Liver (tissue), 9 donors: ENCODE data around the gene MYO1F. TPM values are rescaled to one million over a fixed set of nuclear protein-coding genes. Genes with fewer than 3 reads are reported as not detected.
A peak's percentile ranks its signal among the peaks of the same experiment; 100 is the strongest.

Experiments
- DNase-seq: peaks from one replicate; pipeline ENCODE4 v3.0.0-alpha.2; 2017; ENCODE audit warnings: low spot score
- H3K27ac ChIP-seq, 2 donors: one replicate each; pipeline ENCODE4 v1.7.0; 2013; ENCODE audit warnings: inconsistent platforms in 2 of 2, low read length in 2 of 2, control low read depth in 1 of 2, low read depth in 1 of 2, mild to moderate bottlenecking in 1 of 2
- H3K27me3 ChIP-seq, 4 donors: one replicate each; pipeline versions ENCODE4 v1.6.1 to v1.7.0; 2013; ENCODE audit warnings: low read length in 3 of 4, inconsistent platforms in 1 of 4, mild to moderate bottlenecking in 1 of 4, moderate library complexity in 1 of 4; ENCODE audit not compliant: control insufficient read depth in 4 of 4, insufficient read depth in 4 of 4
- H3K36me3 ChIP-seq, 4 donors: one replicate each; pipeline versions ENCODE4 v1.6.1 to v1.7.0; 2013; ENCODE audit warnings: low read length in 3 of 4, mild to moderate bottlenecking in 3 of 4, low read depth in 1 of 4, moderate library complexity in 1 of 4; ENCODE audit not compliant: control insufficient read depth in 4 of 4, insufficient read depth in 3 of 4
- H3K4me1 ChIP-seq, 4 donors: one replicate each; pipeline versions ENCODE4 v1.6.1 to v1.7.0; 2013; ENCODE audit warnings: low read length in 3 of 4, mild to moderate bottlenecking in 3 of 4, moderate library complexity in 1 of 4; ENCODE audit not compliant: control insufficient read depth in 4 of 4, insufficient read depth in 4 of 4
- H3K4me3 ChIP-seq, 3 donors: one replicate each; pipeline versions ENCODE4 v1.6.1 to v1.7.0; 2013; ENCODE audit warnings: low read length in 3 of 3, control low read depth in 1 of 3, low read depth in 1 of 3, mild to moderate bottlenecking in 1 of 3
- H3K9ac ChIP-seq, 2 donors: one replicate each; pipeline ENCODE4 v1.7.0; 2013; ENCODE audit warnings: low read length in 2 of 2, mild to moderate bottlenecking in 2 of 2, moderate library complexity in 2 of 2, control low read depth in 1 of 2, low read depth in 1 of 2
- H3K9me3 ChIP-seq, 4 donors: one replicate each; pipeline versions ENCODE4 v1.6.1 to v1.7.0; 2013; ENCODE audit warnings: low read length in 3 of 4; ENCODE audit not compliant: control insufficient read depth in 4 of 4
- FOXA2 ChIP-seq: IDR thresholded peaks from 2 replicates; pipeline ENCODE4 v1.6.1; 2016; ENCODE audit warnings: antibody characterized with exemption
- GABPA ChIP-seq, 2 donors: IDR thresholded peaks in 1 of 2; conservative IDR thresholded peaks in 1 of 2; 2 replicates each; pipeline ENCODE4 v1.6.1; 2016; ENCODE audit warnings: antibody characterized with exemption in 2 of 2, mild to moderate bottlenecking in 1 of 2, moderate library complexity in 1 of 2
- HNF4A ChIP-seq, 2 donors: conservative IDR thresholded peaks; 2 replicates each; pipeline ENCODE4 v1.6.1; 2016; ENCODE audit warnings: antibody characterized with exemption in 2 of 2, mild to moderate bottlenecking in 2 of 2
- JUND ChIP-seq, 2 donors: IDR thresholded peaks; 2 replicates each; pipeline ENCODE4 v1.6.1; 2016; ENCODE audit warnings: antibody characterized with exemption in 2 of 2
- NR2F2 ChIP-seq: IDR thresholded peaks from 2 replicates; pipeline ENCODE4 v1.6.1; 2016; ENCODE audit warnings: antibody characterized with exemption
- RAD21 ChIP-seq, 2 donors: IDR thresholded peaks; 2 replicates each; pipeline ENCODE4 v1.6.1; 2016; ENCODE audit warnings: antibody characterized with exemption in 2 of 2, mild to moderate bottlenecking in 2 of 2
- RXRA ChIP-seq, 2 donors: IDR thresholded peaks; 2 replicates each; pipeline ENCODE4 v1.6.1; 2017 to 2018; ENCODE audit warnings: antibody characterized with exemption in 2 of 2, mild to moderate bottlenecking in 1 of 2
- SP1 ChIP-seq: IDR thresholded peaks from 2 replicates; pipeline ENCODE4 v1.6.1; 2018; ENCODE audit warnings: antibody characterized with exemption, mild to moderate bottlenecking
- TAF1 ChIP-seq: conservative IDR thresholded peaks from 2 replicates; pipeline ENCODE4 v1.6.1; 2016; ENCODE audit warnings: antibody characterized with exemption, mild to moderate bottlenecking
- YY1 ChIP-seq: IDR thresholded peaks from 2 replicates; pipeline ENCODE4 v1.6.1; 2016; ENCODE audit warnings: antibody characterized with exemption, mild to moderate bottlenecking
- WGBS: extraction: QIAGEN DNeasy Blood & Tissue Kit; methylation state at CpG from one replicate; pipeline ENCODE4 v1.1.7; 2013; 5-methylcytosine and 5-hydroxymethylcytosine counted together
- polyA plus RNA-seq, 2 donors: library from polyadenylated mRNA; stranded (reverse) in 1 of 2; unstranded in 1 of 2; fragments of 200-250 nt in 1 of 2; fragments of >200 nt in 1 of 2; fragmentation: Nextera tagmentation in 1 of 2; extraction: Ambion mirVana in 1 of 2; gene quantifications; one replicate each; pipeline versions ENCODE4 v1.2.1 to v1.2.3, GENCODE V29; 2013 to 2015
- total RNA-seq, 2 donors: library from RNA; depleted of rRNA; stranded (reverse); fragments of >200 nt; gene quantifications; one replicate each; pipeline ENCODE4 v1.2.3, GENCODE V29; 2014
- TF ChIP-seq, protein P1 (sequence below): IDR thresholded peaks from 2 replicates; pipeline ENCODE4 v1.6.1; 2016; ENCODE audit warnings: antibody characterized with exemption, mild to moderate bottlenecking
- TF ChIP-seq, protein P2 (sequence below): IDR thresholded peaks from 2 replicates; pipeline ENCODE4 v1.6.1; 2016; ENCODE audit warnings: antibody characterized with exemption
- TF ChIP-seq, protein P3 (sequence below): IDR thresholded peaks from 2 replicates; pipeline ENCODE4 v1.6.1; 2016; ENCODE audit warnings: antibody characterized with exemption
- TF ChIP-seq, protein P4 (sequence below): IDR thresholded peaks from 2 replicates; pipeline ENCODE4 v1.6.1; 2016; ENCODE audit warnings: antibody characterized with exemption
- donor health status: healthy.
- donor health status: healthy.
- donor health status: healthy.
- donor health status: healthy.
- donor health status: healthy.

MYO1F gene
- total and polyA plus RNA-seq, 4 donors = 6.1 to 20.4 (median 12.0) TPM

DNA sequence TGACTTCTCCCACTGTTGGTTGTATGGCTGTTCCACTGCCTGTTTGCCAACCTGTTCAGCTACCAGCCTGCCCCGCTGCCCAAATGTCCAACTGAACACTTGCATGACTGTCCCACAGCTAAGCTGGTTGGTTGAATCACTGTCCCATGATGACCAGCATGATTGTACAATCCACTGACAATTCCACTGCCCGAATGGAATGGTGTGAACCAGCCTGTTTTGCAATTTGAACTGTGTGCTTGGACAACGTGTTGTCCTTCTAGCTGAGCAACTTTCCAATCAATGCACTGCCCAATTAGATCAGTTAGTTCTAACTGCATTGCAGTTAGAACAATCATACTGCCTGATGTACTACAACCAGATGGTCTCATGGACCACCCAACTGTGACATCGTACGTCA lies 24.6 kb upstream of the MYO1F start:
- no peak overlapping the region for H3K9ac ChIP-seq
- H3K36me3 ChIP-seq = peaks cover 0 to 11% (median 5%) of the 10 kb centered on the region in 4 donors
- no peak for DNase-seq
- H3K27ac ChIP-seq = peak overlapping the region in 1 of 2 donors; percentile 57
- H3K9me3 ChIP-seq = no peaks in the 10 kb centered on the region
- TF ChIP-seq RXRA (IDR thresholded peaks at IDR 0.05) (peak; percentile 52 to 71), YY1 (peak; percentile 52), NR2F2 (no peak), RAD21 (IDR thresholded peaks at IDR 0.05) (no peak), TAF1 (no peak), SP1 (peak; percentile 66), GABPA (IDR thresholded peaks at IDR 0.05 in 1 of 2, conservative IDR thresholded peaks at IDR 0.05 in 1 of 2) (no peak), HNF4A (conservative IDR thresholded peaks at IDR 0.05) (peak; percentile 56 to 81)
- TF ChIP-seq, protein P1, sequence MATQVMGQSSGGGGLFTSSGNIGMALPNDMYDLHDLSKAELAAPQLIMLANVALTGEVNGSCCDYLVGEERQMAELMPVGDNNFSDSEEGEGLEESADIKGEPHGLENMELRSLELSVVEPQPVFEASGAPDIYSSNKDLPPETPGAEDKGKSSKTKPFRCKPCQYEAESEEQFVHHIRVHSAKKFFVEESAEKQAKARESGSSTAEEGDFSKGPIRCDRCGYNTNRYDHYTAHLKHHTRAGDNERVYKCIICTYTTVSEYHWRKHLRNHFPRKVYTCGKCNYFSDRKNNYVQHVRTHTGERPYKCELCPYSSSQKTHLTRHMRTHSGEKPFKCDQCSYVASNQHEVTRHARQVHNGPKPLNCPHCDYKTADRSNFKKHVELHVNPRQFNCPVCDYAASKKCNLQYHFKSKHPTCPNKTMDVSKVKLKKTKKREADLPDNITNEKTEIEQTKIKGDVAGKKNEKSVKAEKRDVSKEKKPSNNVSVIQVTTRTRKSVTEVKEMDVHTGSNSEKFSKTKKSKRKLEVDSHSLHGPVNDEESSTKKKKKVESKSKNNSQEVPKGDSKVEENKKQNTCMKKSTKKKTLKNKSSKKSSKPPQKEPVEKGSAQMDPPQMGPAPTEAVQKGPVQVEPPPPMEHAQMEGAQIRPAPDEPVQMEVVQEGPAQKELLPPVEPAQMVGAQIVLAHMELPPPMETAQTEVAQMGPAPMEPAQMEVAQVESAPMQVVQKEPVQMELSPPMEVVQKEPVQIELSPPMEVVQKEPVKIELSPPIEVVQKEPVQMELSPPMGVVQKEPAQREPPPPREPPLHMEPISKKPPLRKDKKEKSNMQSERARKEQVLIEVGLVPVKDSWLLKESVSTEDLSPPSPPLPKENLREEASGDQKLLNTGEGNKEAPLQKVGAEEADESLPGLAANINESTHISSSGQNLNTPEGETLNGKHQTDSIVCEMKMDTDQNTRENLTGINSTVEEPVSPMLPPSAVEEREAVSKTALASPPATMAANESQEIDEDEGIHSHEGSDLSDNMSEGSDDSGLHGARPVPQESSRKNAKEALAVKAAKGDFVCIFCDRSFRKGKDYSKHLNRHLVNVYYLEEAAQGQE = peak; percentile 52
- H3K4me3 ChIP-seq = no peak overlapping the region
- WGBS = 63% methylated on average over 5 of the region's 5 CpGs
- no peaks in the 10 kb centered on the region for H3K27me3 ChIP-seq
- H3K4me1 ChIP-seq = peaks cover 0 to 3% (median 1%) of the 10 kb centered on the region in 4 donors

DNA sequence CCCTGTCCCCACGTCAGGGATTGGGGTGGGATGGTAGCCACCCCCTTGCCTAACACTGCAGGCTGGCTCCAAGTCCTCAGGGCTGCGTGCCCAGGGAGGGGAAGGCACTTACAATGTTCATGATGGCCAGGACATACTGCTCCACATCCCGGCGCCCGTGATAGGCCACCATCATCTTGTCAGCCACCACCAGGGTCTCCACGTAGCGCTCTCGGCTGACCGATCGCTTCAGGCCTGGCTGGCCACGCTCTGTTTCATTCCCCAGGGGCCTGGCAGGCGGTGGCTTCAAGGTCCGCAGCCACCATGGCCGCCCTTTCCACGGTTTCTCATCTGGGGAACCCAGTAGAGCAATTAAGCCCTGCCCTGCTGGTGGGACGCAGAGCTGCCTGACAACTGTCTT lies 23.6 kb upstream of the MYO1F start:
- TF ChIP-seq FOXA2 (no peak), RXRA (IDR thresholded peaks at IDR 0.05) (no peak), HNF4A (conservative IDR thresholded peaks at IDR 0.05) (no peak), JUND (IDR thresholded peaks at IDR 0.05) (no peak), RAD21 (IDR thresholded peaks at IDR 0.05) (no peak), TAF1 (no peak), SP1 (no peak)
- TF ChIP-seq, protein P2, sequence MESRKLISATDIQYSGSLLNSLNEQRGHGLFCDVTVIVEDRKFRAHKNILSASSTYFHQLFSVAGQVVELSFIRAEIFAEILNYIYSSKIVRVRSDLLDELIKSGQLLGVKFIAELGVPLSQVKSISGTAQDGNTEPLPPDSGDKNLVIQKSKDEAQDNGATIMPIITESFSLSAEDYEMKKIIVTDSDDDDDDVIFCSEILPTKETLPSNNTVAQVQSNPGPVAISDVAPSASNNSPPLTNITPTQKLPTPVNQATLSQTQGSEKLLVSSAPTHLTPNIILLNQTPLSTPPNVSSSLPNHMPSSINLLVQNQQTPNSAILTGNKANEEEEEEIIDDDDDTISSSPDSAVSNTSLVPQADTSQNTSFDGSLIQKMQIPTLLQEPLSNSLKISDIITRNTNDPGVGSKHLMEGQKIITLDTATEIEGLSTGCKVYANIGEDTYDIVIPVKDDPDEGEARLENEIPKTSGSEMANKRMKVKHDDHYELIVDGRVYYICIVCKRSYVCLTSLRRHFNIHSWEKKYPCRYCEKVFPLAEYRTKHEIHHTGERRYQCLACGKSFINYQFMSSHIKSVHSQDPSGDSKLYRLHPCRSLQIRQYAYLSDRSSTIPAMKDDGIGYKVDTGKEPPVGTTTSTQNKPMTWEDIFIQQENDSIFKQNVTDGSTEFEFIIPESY = no peak
- TF ChIP-seq, protein P3, sequence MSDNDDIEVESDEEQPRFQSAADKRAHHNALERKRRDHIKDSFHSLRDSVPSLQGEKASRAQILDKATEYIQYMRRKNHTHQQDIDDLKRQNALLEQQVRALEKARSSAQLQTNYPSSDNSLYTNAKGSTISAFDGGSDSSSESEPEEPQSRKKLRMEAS = no peak
- TF ChIP-seq, protein P4, sequence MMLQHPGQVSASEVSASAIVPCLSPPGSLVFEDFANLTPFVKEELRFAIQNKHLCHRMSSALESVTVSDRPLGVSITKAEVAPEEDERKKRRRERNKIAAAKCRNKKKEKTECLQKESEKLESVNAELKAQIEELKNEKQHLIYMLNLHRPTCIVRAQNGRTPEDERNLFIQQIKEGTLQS = no peak
- TF ChIP-seq, protein P1 = no peak
- peaks cover 0 to 3% (median 0%) of the 10 kb centered on the region in 4 donors for H3K4me1 ChIP-seq
- H3K36me3 ChIP-seq = peaks cover 0 to 17% (median 5%) of the 10 kb centered on the region in 4 donors
- H3K9ac ChIP-seq = no peak overlapping the region
- H3K4me3 ChIP-seq = no peak overlapping the region
- H3K27ac ChIP-seq = no peak overlapping the region
- 98% methylated on average over 16 of the region's 16 CpGs for WGBS
- DNase-seq = no peak
- H3K27me3 ChIP-seq = no peaks in the 10 kb centered on the region
- no peaks in the 10 kb centered on the region for H3K9me3 ChIP-seq
